GM21515 (cell line): ENCODE data around the gene TRPC6.
A peak's percentile ranks its signal among the peaks of the same experiment; 100 is the strongest.

ENCODE experiments used
- ATAC-seq: cut with Tn5 transposase; IDR thresholded peaks from one replicate; pipeline ENCODE4 v1.9.1; 2021; ENCODE audit not compliant: unreplicated experiment

The TRPC6 gene

GRCh38 chr11:101583251-101584128 lies at the start of gene TRPC6:
Gene TRPC6 (minus strand): TSS chr11:101584007. CDS start chr11:101583503, 504 bp downstream.
- no peak for ATAC-seq

GRCh38 chr11:101620026-101620425 lies 36.2 kb upstream of the TRPC6 start:
- no peak for ATAC-seq

- ATAC-seq = no peak
Observed at GRCh38 chr11:101618709-101619108, 34.9 kb upstream of the TRPC6 start.

- no peak for ATAC-seq
Observed at GRCh38 chr11:101617735-101618332, 34.0 kb upstream of the TRPC6 start.

GRCh38 chr11:101612481-101612880 lies 28.7 kb upstream of the TRPC6 start:
- ATAC-seq = no peak

GRCh38 chr11:101600924-101601323 lies 17.1 kb upstream of the TRPC6 start:
- no peak for ATAC-seq

GRCh38 chr11:101586965-101587364 lies 3.2 kb upstream of the TRPC6 start:
- no peak for ATAC-seq

GRCh38 chr11:101584655-101585054 lies 848 bp upstream of the TRPC6 start:
- no peak for ATAC-seq

- no peak for ATAC-seq
Observed at GRCh38 chr11:101584129-101584515, 315 bp upstream of the TRPC6 start.

- ATAC-seq = no peak
Observed at GRCh38 chr11:101582989-101583250, 887 bp downstream of the TRPC6 start.

GRCh38 chr11:101582236-101582988 lies 1.4 kb downstream of the TRPC6 start:
- ATAC-seq = no peak

- no peak for ATAC-seq
Observed at GRCh38 chr11:101577461-101577860, 6.3 kb downstream of the TRPC6 start.

GRCh38 chr11:101576456-101576855 lies 7.4 kb downstream of the TRPC6 start:
- ATAC-seq = no peak

- ATAC-seq = no peak
Observed at GRCh38 chr11:101574886-101575285, 8.9 kb downstream of the TRPC6 start.

- ATAC-seq = no peak
Observed at GRCh38 chr11:101567071-101567470, 16.7 kb downstream of the TRPC6 start.

GRCh38 chr11:101566626-101567025 lies 17.2 kb downstream of the TRPC6 start:
- ATAC-seq = no peak

- ATAC-seq = no peak
Observed at GRCh38 chr11:101563166-101563565, 20.6 kb downstream of the TRPC6 start.

GRCh38 chr11:101555366-101555765 lies 28.4 kb downstream of the TRPC6 start:
- ATAC-seq = no peak

- ATAC-seq = peak; percentile 99
Observed at GRCh38 chr11:101553891-101554292, 29.9 kb downstream of the TRPC6 start.

GRCh38 chr11:101552888-101553287 lies 30.9 kb downstream of the TRPC6 start:
- ATAC-seq = no peak

- no peak for ATAC-seq
Observed at GRCh38 chr11:101528541-101528940, 55.3 kb downstream of the TRPC6 start.
